Common myeloid progenitor, CD34-positive (primary cell): ENCODE data around the gene EGFL8.
A peak's percentile ranks its signal among the peaks of the same experiment; 100 is the strongest.

Experiments used
- CTCF ChIA-PET: fragments of 350-600 bp; sonication (Branson Sonifier 250); formaldehyde crosslinking; loops from one replicate; lab custom pipeline; 2021; ENCODE audit warnings: antibody characterized with exemption; lab: Charles Lee
- POLR2A ChIA-PET: fragments of 350-600 bp; sonication (Branson Sonifier 250); formaldehyde crosslinking; loops from one replicate; lab custom pipeline; 2021; ENCODE audit warnings: antibody characterized with exemption; lab: Charles Lee
- DNase-seq, 3 donors: peaks; one replicate each; pipeline versions ENCODE4 v3.0.0 to v3.0.0-alpha.2; 2013
- H3K27ac ChIP-seq, 2 experiments: 1 replicate in 1 of 2; 2 replicates in 1 of 2; pipeline ENCODE4 v1.7.0; 2013; ENCODE audit warnings: inconsistent platforms in 2 of 2, low read length in 2 of 2, mild to moderate bottlenecking in 2 of 2, low read depth in 1 of 2, moderate library complexity in 1 of 2; ENCODE audit not compliant: severe bottlenecking in 2 of 2, insufficient read depth in 1 of 2, poor library complexity in 1 of 2
- H3K27me3 ChIP-seq, 5 experiments: replicated peaks in 2 of 5; 1 replicate in 3 of 5; 2 replicates in 2 of 5; pipeline versions ENCODE4 v1.6.1 to v1.7.0; 2013; ENCODE audit warnings: low read length in 4 of 5, mild to moderate bottlenecking in 2 of 5, moderate library complexity in 2 of 5, inconsistent platforms in 1 of 5; ENCODE audit not compliant: insufficient read depth in 5 of 5, control insufficient read depth in 4 of 5
- H3K36me3 ChIP-seq, 4 experiments: 1 replicate in 2 of 4; 2 replicates in 2 of 4; pipeline versions ENCODE4 v1.6.1 to v1.7.0; 2013; ENCODE audit warnings: low read length in 3 of 4, control low read depth in 1 of 4, mild to moderate bottlenecking in 1 of 4; ENCODE audit not compliant: control insufficient read depth in 4 of 4, insufficient read depth in 4 of 4
- H3K4me1 ChIP-seq, 4 experiments: 1 replicate in 3 of 4; 2 replicates in 1 of 4; pipeline versions ENCODE4 v1.6.1 to v1.7.1; 2013; ENCODE audit warnings: low read length in 3 of 4, mild to moderate bottlenecking in 3 of 4, control low read depth in 1 of 4, inconsistent platforms in 1 of 4, moderate library complexity in 1 of 4; ENCODE audit not compliant: control insufficient read depth in 4 of 4, insufficient read depth in 4 of 4; ENCODE audit errors: control extremely low read depth in 1 of 4
- H3K4me3 ChIP-seq, 7 experiments: 1 replicate in 4 of 7; 2 replicates in 3 of 7; pipeline versions ENCODE4 v1.5.1 to v1.7.0; 2013; ENCODE audit warnings: mild to moderate bottlenecking in 7 of 7, low read length in 6 of 7, moderate library complexity in 6 of 7, inconsistent platforms in 2 of 7, low read depth in 2 of 7, control low read depth in 1 of 7; ENCODE audit not compliant: insufficient read depth in 4 of 7, control insufficient read depth in 1 of 7; ENCODE audit errors: extremely low read depth in 1 of 7
- H3K9me3 ChIP-seq, 5 experiments: 1 replicate in 4 of 5; 2 replicates in 1 of 5; pipeline versions ENCODE4 v1.6.1 to v1.7.1; 2013; ENCODE audit warnings: low read length in 4 of 5, mild to moderate bottlenecking in 2 of 5, inconsistent platforms in 1 of 5, low read depth in 1 of 5, moderate library complexity in 1 of 5; ENCODE audit not compliant: control insufficient read depth in 4 of 5, insufficient read depth in 2 of 5; ENCODE audit errors: control extremely low read depth in 1 of 5
- WGBS: methylation state at CpG from one replicate; pipeline ENCODE4 v1.1.5; 2013; ENCODE audit not compliant: insufficient coverage; 5-methylcytosine and 5-hydroxymethylcytosine counted together

The EGFL8 gene

GRCh38 chr6:32120573-32121059, 43.8 kb upstream of the EGFL8 start:
- H3K4me1 ChIP-seq, result peaks cover 0 to 2% (median 0%) of the 10 kb centered on the region in 4 experiments
- ChIA-PET CTCF (interaction anchor here (1.2 to 1.9 kb wide), 2 partner anchors 43 to 75 kb away, joined by 3 to 4 read pairs; no protein-coding TSS in a partner anchor), POLR2A (no interaction called here)
- 93% methylated on average over 5 of the region's 12 CpGs for WGBS
- no peak for DNase-seq
- peaks cover 23 to 80% (median 59%) of the 10 kb centered on the region in 4 experiments for H3K36me3 ChIP-seq
- H3K27me3 ChIP-seq, result no peaks in the 10 kb centered on the region
- no peak overlapping the region for H3K27ac ChIP-seq
- no peaks in the 10 kb centered on the region for H3K9me3 ChIP-seq
- H3K4me3 ChIP-seq, result no peak overlapping the region

- no peak for DNase-seq
- ChIA-PET POLR2A (no interaction called here), CTCF (no interaction called here)
- no peaks in the 10 kb centered on the region for H3K9me3 ChIP-seq
- peaks cover 1 to 16% (median 14%) of the 10 kb centered on the region in 4 experiments for H3K4me1 ChIP-seq
- peaks cover 19 to 60% (median 44%) of the 10 kb centered on the region in 4 experiments for H3K36me3 ChIP-seq
- no peaks in the 10 kb centered on the region for H3K27me3 ChIP-seq
- no peak overlapping the region for H3K4me3 ChIP-seq
- WGBS, result 93% methylated on average over 3 of the region's 4 CpGs
- H3K27ac ChIP-seq, result no peak overlapping the region
Observed at GRCh38 chr6:32123681-32124080, 40.7 kb upstream of the EGFL8 start.

- Histone ChIP-seq H3K4me1 (peaks cover 1 to 30% (median 26%) of the 10 kb centered on the region in 4 experiments), H3K27ac (peak overlapping the region in 1 of 2 experiments; percentile 96), H3K27me3 (no peaks in the 10 kb centered on the region), H3K4me3 (peak overlapping the region in 6 of 7 experiments; percentile 92 to 99 (median 98)), H3K9me3 (no peaks in the 10 kb centered on the region), H3K36me3 (peaks cover 4 to 35% (median 26%) of the 10 kb centered on the region in 4 experiments)
- WGBS, result 100% methylated on average over 2 of the region's 8 CpGs
- DNase-seq, result no peak
- CTCF ChIA-PET, result interaction anchor here (1.0 to 5.0 kb wide), 4 partner anchors 9 to 26 kb away, joined by 3 to 31 read pairs (median 4); no protein-coding TSS in a partner anchor
- POLR2A ChIA-PET, result no interaction called here
Observed at GRCh38 chr6:32126880-32127279, 37.5 kb upstream of the EGFL8 start.

- no peak for DNase-seq
- H3K4me3 ChIP-seq, result peak overlapping the region; percentile 92 to 99 (median 97)
- H3K27ac ChIP-seq, result peak overlapping the region; percentile 87 to 96
- H3K36me3 ChIP-seq, result peaks cover 4 to 30% (median 22%) of the 10 kb centered on the region in 4 experiments
- no peaks in the 10 kb centered on the region for H3K27me3 ChIP-seq
- peaks cover 1 to 30% (median 26%) of the 10 kb centered on the region in 4 experiments for H3K4me1 ChIP-seq
- WGBS, result 22% methylated on average over 5 of the region's 9 CpGs
- no peaks in the 10 kb centered on the region for H3K9me3 ChIP-seq
- ChIA-PET POLR2A (interaction anchor here (1.6 kb wide), 1 partner anchor 68 kb away, joined by 6 read pairs; no protein-coding TSS in a partner anchor), CTCF (interaction anchor here (1.0 to 5.0 kb wide), 3 partner anchors 10 to 17 kb away, joined by 3 to 31 read pairs (median 5); no protein-coding TSS in a partner anchor)
Observed at GRCh38 chr6:32127409-32127716, 37.0 kb upstream of the EGFL8 start.

GRCh38 chr6:32127717-32128592, 36.4 kb upstream of the EGFL8 start, which contains the start of gene ATF6B:
TSS of gene ATF6B (minus strand) at chr6:32128246. CDS start at chr6:32128207, 39 bp downstream.
- no peaks in the 10 kb centered on the region for H3K9me3 ChIP-seq
- CTCF ChIA-PET, result interaction anchor here (1.0 to 5.0 kb wide), 4 partner anchors 10 to 24 kb away, joined by 3 to 31 read pairs (median 9); partner anchors contain the start of gene PRRT1
- DNase-seq, result peak; percentile 100
- peak within 1 kb of the TSS; percentile 87 to 96 for H3K27ac ChIP-seq
- WGBS, result 1% methylated on average over 39 of the region's 44 CpGs
- peaks cover 1 to 30% (median 26%) of the 10 kb centered on the region in 4 experiments for H3K4me1 ChIP-seq
- no peaks in the 10 kb centered on the region for H3K27me3 ChIP-seq
- H3K36me3 ChIP-seq, result peaks cover 4 to 28% (median 21%) of the 10 kb centered on the region in 4 experiments
- peak within 1 kb of the TSS; percentile 92 to 99 (median 97) for H3K4me3 ChIP-seq
- POLR2A ChIA-PET, result interaction anchor here (0.9 to 1.6 kb wide), 3 partner anchors 50 to 67 kb away, joined by 3 to 6 read pairs (median 3); partner anchors contain the start of gene GPSM3

- 94% methylated on average over 13 of the region's 13 CpGs for WGBS
- no peaks in the 10 kb centered on the region for H3K9me3 ChIP-seq
- peak overlapping the region in 5 of 7 experiments; percentile 19 to 94 (median 80) for H3K4me3 ChIP-seq
- peaks cover 0 to 3% (median 0%) of the 10 kb centered on the region in 5 experiments for H3K27me3 ChIP-seq
- DNase-seq, result no peak
- CTCF ChIA-PET, result interaction anchor here (0.6 to 5.0 kb wide), 8 partner anchors 11 to 843 kb away, joined by 3 to 31 read pairs (median 8); partner anchors contain the start of gene PRRT1
- peak overlapping the region in 1 of 2 experiments; percentile 96 for H3K27ac ChIP-seq
- H3K4me1 ChIP-seq, result peaks cover 1 to 30% (median 26%) of the 10 kb centered on the region in 4 experiments
- POLR2A ChIA-PET, result interaction anchor here (0.9 to 1.6 kb wide), 2 partner anchors 64 to 67 kb away, joined by 3 to 6 read pairs; partner anchors contain the start of gene GPSM3
- peaks cover 4 to 25% (median 18%) of the 10 kb centered on the region in 4 experiments for H3K36me3 ChIP-seq
Observed at GRCh38 chr6:32128751-32129296, 35.6 kb upstream of the EGFL8 start.
